Loucy (cell line): ENCODE measurements around the gene KSR1.

Source experiments
- EZH2phosphoT487 ChIP-seq: fragments of 200-600 bp; IDR thresholded peaks from 2 replicates; pipeline ENCODE4 v1.6.1; 2018; ENCODE audit warnings: antibody characterized with exemption, mild to moderate bottlenecking, moderate library complexity, borderline replicate concordance
- TF ChIP-seq, protein P1 (sequence below): fragments of 200-600 bp; sonication (generic); conservative IDR thresholded peaks from 2 replicates; pipeline ENCODE4 v1.5.1; 2014; ENCODE audit warnings: mild to moderate bottlenecking, antibody characterized with exemption, low read length

- TF ChIP-seq, protein P1, sequence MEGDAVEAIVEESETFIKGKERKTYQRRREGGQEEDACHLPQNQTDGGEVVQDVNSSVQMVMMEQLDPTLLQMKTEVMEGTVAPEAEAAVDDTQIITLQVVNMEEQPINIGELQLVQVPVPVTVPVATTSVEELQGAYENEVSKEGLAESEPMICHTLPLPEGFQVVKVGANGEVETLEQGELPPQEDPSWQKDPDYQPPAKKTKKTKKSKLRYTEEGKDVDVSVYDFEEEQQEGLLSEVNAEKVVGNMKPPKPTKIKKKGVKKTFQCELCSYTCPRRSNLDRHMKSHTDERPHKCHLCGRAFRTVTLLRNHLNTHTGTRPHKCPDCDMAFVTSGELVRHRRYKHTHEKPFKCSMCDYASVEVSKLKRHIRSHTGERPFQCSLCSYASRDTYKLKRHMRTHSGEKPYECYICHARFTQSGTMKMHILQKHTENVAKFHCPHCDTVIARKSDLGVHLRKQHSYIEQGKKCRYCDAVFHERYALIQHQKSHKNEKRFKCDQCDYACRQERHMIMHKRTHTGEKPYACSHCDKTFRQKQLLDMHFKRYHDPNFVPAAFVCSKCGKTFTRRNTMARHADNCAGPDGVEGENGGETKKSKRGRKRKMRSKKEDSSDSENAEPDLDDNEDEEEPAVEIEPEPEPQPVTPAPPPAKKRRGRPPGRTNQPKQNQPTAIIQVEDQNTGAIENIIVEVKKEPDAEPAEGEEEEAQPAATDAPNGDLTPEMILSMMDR: no peak
- no peak for TF ChIP-seq EZH2phosphoT487
These were observed 48.1 kb downstream of the KSR1 start for GRCh38 chr17:27504188-27504995.
